HG03045 (cell line): ENCODE results near the gene LYZL6.
"Not testable (repeated sequence)": the region's sequence is repeated elsewhere in the genome, so short reads cannot be mapped to it uniquely, and the experiment has no call there.

Experiments used
- ATAC-seq: cut with Tn5 transposase; IDR thresholded peaks from one replicate; pipeline ENCODE4 v1.9.1; 2021; ENCODE audit warnings: mild to moderate bottlenecking, moderate library complexity; ENCODE audit not compliant: unreplicated experiment

LYZL6 gene

DNA sequence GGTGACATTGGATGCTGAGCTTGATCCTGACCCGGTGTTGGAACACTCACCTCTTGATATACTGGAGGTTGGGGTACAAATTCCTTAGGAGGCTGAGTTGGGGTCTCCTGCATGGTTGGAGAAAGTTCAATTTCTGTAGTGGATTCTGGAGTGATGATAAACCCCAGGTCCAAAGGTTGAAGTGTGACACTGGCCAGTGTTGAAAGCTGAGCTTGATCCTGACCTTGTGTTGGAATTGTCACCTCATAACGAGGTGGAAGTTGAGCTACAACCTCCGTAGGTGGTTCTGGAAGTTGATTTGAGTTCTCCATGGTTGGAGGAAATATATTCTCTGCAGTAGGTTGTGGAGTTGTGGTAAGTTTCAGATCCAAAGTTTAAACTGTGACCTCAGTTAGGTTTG, 34.1 kb downstream of the LYZL6 start:
- ATAC-seq, result no peak

DNA sequence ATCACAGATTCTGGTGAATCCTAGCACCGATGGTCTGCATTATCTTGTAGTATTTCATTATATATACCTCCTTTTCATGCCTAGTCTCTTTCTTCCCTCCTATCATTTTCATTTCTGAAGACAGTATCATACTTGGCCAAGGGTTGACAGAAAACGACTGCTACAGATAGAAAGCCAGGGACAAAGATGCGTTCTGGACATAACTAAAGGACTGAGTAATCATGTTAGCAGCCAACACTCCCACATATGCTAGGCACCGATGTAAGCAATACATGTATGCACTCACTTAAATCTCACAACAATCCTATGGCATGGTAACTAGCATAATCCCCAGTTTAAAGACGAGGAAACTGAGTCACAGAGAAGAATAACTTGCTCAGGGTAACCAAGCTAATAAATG, 35.8 kb downstream of the LYZL6 start:
- no peak for ATAC-seq

DNA sequence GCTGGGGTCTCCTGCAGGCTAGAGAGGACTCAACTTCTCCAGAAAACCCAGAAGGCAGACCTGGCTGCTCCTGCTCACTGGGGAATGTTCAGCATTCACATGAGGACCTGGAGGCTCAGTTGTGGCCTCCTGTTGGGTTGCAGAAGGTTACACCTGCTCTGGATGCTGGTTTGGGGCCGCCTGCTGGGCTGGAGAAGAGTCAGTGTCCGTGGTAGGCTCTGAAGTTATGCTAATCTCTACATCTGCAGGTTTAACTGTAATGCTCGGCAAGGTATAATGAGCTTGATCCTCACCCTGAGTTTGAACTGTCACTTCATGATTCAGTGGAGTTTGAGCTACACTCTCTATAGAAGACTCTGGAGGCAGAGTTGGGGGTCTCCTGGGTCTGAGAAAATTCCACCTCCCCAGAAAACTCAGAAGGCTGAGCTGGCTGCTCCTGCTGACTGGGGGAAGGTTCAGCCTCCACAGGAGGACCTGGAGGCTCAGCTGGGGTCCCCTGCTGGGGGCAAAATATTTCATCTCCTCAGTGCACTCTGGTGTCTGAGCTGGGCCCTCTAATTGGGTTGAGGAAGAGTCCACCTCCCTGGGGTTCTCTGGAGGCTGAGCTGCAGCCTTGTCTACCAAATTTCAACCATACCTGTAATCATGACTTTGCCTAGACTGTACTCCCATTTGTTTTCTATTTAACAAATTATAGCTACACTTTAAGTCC, 36.4 kb downstream of the LYZL6 start:
- no peak for ATAC-seq

DNA sequence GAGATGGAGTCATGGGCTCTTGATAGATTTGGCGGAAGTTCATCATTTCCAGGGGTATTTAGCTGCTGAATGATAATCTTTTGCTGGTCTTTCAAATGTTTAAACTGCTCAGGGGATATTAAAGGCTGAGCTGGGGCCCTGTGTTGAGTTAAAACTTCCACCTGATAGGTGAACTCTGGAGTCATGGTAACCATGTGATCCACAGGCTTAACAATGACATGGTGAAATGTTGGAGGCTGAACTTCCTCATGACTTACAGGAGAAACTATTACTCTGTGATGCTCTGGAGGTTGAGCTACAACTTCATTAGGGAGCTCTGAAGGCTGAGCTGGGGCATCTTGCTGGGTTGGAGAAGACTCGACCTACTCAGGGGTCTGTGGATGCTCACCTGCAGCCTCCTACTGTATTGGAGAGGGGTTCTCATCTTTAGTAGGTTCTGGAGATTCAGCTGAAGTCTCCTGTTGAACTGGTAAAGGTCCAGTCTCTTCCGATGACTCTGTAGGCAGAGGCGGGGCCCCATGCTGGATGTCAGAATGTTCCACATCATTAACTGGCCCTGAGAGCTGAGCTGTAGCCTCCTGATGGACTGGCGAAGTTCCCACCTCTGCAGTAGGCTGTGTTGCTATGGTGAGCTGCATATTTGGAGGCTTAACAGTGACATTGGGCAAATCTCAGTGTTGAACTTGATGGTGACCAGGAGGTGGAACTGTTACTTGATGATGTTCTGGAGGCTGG, 37.2 kb downstream of the LYZL6 start:
- ATAC-seq, result no peak

DNA sequence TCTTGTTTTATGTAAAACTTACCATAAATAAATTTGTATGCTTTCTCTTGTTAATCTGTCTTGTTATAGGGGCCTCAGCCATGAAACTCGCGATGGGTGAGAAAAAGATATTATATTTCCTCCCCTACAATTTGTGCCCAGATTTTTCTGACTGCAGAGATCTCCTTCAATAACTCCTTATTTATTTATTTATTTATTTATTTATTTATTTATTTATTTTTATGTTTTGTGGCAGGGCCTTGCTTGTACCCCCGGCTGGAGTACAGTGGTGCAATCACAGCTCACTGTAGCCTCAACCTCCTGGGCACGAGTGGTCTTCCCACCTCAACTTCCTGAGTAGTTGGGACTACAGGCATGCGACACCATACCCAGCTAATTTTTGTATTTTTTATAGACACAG, 40.1 kb downstream of the LYZL6 start:
- no peak for ATAC-seq

DNA sequence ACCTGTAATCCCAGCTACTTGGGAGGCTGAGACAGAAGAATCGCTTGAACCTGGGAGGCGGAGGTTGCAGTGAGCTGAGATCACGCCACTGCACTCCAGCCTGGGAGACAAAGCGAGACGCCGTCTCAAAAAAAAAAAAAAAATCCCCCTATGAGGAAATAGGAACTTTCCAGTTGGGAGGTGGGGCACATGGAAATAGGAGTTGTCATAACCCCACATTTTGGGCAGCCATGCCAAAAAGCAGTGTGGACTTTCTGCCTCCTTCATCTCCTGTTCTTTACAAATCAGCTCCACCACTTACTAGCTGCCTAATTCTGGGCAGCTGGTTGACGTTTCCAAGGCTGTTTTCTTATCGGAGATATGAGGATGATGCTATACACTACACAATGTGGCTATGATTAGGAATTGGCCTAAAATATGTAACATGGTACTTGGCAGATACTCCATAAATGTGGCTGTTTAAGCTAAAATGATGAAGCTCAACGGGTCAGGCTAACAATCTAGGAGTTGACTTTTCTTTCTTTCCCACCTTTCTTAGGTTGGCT, 41.8 kb downstream of the LYZL6 start:
- no peak for ATAC-seq

DNA sequence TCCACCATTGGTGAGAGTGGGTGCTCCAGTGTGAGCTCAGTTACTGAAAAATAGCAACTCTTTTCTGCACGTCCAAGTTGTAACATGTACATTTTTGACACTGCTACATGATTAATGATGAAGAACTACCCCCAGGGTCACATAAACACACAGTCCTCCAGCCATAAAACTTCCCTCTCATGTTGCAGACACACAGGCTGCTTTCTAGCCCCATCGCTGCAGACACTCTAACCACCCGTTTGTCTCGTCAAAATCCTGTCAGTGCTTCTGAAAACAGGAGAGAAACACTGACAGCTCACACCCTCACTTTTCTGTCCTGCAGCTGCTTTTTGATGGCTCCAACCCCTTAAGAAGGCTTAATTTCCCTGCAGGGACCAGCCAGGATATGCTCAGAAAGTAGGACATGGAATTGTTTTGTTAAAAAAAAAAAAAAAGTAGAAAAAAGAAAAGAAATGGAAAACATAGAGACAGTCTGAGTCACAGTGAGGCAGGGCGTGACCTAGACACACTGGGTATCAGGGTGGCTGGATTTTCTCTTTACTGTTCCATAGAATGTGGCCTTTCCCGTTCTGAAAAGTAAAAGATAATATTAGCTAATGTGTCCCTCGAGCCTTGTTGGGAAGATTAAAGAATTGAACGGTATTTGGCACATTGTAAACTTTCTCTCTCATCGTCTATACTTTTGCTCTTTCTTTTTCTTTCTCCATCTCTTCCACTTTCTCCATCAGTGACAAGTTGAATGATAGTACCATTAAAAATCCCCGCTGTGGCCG, 42.6 kb downstream of the LYZL6 start:
- ATAC-seq, result no peak

DNA sequence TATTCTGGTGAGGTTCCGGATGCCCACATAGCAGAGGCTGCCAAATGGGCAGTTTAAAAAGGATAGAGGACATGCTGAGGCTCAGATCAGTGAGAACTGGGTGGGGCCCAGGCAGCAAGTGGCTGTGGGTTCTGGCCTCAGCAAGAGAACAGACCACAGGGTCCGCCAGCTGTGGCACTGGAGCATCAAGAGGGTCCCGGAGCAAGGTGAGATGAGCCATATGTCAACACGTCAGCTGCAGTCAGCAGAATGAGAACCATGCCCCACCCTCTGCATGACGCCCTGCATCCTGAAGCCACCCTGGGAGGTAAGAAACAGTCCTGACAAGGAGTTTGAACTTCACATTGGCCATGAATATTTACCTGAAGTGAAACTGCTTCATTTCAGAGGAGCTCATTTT, 43.2 kb downstream of the LYZL6 start:
- ATAC-seq, result no peak

DNA sequence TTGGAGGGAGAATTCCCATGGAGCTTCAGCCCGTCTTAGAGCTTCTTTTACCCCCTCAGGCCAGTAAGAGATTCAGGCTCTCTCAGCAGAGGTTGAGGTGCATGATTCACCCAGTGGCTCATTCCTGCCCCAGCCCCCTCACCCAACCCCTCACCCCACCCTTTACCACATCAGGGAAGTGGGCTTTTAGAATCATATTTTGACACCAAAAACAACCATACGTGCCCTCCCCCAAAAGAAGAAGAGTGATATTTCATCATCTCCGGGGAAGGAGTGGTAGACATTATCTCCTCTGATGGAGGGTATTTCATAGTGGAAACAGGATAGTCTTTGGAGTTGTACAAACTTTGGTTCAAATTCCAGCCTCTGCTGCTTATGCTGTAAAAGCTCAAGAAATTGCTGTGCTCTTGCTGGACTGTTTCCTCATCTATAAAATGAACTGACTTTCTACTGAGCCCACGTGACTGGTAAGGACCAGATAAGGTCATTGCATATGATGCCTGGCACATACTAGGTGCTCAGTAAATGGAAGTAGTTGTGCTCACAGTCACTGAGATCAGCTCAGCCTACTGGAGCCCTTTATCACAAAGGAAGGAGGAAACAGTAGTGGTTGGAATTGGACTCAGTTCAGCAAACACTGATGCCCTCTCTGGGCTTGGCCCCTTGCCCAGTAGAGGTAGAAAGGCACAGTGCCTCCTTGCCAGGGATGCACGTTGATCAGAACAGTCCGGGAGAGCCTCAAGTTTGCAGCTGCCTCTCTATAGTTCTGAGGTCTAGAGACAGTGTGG, 45.0 kb downstream of the LYZL6 start:
- no peak for ATAC-seq

DNA sequence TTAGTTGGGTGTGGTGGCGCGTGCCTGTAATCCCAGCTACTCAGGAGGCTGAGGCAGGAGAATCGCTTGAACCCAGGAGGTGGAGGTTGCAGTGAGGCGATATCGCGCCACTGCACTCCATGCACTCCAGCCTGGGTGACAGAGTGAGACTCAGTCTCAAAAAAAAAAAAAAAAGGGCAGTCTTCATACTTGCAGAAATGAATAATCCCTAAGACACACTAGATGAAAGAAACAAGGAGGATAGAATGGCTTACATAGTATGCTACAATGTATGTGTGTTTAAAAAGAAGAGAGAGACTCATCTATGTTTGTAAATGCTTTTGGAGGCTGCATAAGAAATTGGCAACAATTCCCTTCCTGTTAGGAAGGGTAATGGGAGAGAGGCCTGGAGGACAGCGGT, 45.7 kb downstream of the LYZL6 start:
- not testable (repeated sequence) for ATAC-seq

DNA sequence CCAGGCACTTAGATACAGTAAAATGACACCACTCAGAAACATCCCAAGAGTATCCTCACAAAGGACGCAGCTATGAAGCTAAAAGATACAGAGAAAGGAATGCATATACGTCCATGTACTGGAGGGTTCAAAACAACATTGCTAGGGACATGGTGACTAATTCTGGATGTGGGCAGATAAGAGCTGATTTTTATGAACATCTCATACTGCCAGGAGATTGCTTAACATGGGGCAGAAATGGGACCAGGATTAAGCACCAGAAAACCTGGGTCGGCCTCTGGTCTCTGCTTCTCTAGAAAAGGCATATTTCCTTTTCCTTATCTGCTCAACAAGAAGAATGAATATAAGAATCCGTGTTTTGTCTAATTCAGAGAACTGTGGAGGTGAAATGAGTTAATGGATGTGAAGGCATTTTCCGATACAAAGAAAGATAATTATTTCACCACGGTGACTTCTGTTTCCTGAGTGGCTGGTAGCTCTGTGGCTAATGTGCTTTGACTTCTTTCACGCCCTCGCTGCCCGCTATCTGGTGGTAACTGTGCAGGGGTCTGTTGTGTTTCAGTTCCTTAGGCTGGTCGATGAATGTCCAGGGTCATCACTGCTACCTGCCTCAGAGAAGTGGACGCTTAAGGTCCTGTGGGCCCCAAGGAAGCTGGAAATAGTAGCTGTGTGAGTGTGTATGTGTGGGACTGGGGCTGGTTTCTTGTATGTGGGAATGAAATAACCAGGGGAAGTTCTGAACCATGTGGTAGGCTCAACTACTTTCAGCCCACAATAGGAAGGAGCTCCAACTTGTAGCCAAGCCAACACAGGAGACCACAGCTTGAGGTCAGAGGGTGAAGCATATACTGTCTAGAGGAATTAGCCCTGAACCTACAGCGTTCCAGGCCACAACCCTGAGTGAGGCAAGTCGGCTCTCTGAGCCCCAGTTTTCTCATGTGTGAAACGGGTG, 47.6 kb downstream of the LYZL6 start:
- no peak for ATAC-seq

DNA sequence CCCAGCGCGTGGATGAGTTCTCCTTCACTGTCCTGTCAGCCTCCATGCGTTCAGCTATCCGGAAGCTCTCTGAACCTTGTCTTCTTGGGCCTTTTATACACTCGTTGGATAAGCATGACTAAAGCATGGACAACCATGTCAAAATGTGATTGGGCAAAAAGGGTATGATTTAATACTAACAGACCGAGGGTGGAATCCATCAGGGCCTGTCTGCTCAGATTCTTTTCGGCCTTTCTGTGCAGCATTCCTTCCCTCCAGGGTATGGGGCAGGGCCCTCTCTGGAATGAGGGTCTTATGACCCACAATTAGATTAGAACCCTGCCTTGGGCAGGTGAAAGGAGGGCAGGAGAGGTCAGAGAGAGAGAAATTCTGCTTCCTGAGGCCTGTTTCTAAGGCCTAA, 49.3 kb downstream of the LYZL6 start:
- ATAC-seq, result no peak

DNA sequence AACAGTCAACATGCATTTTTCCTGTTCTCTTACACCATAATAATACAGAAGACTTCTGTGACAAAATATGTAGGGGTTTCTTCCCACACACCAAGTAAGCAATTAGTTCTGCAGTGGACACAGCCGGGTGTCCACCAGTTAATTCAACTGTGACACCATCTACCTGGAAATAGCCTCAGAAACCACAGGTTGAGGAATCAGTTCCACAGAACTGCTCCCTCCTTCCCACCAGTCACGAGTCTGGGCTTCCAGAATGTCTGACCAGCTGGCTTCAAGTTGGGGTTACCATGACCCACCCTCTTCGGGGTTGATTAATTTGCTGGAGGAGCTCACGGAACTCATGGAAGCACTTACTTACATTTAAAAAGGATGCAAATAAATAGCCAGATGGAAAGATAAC, 49.8 kb downstream of the LYZL6 start:
- no peak for ATAC-seq

DNA sequence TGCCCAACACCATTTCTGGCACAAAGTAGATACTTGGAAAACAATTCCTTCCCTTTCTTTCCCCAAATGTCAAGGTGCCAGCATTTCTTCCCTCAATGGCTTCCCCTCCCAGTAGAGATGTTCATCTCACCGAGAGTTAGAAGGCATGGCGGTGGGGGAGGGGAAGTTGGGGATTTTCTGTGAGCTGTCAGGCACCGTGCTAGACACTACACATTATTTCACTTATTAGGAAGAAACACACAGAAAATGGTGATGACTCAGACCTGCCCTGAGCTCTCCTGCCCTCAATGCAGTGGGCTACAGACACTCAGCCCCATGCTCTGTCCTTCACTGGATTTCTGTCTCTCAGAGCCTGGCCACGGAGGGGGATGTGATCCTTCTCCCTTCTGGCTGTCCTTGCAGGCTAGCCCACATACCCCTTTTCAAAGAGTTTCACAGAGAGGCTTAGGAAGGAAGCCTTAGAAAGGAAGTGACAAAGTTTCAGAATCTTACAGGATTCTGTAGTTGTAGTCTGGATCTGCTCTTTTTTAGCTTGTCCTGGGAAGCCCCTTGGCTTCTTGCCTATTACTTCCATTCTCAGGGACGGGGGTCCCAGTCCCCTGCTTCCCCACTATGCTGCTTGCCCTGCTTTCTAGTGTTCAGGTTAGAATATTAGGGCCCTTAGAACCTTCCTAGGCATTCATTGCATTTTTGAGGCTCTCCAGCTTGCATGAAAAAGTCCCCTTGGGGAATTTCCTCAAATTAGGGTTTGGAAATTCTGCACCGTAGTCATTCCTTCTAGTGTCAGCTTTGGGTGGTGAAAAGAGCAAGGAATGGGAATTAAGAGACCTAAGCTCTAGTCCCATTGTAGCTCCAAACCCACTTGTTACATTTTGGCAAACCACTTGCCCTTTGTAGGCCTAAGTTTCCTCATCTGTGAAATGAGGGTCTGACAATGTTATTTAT, 51.1 kb downstream of the LYZL6 start:
- no peak for ATAC-seq

DNA sequence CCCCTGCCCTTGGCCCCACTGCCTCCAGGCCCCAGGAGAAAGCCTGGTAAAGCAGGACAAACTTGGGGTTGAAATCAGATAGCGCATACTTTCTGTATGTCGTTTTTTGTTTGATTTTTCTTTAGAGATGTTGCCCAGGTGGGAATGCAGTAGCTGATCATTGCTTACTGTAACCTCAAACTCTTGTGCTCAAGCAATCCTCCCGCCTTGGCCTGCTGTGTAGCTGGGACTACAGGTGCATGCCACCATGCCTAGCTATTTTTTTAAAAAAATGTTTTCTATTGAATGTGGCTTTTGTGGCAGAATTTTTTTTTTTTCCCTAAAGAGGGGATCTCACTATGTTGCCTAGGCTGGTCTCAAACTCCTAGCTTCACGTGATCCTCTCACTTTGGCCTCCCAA, 52.2 kb downstream of the LYZL6 start:
- no peak for ATAC-seq

DNA sequence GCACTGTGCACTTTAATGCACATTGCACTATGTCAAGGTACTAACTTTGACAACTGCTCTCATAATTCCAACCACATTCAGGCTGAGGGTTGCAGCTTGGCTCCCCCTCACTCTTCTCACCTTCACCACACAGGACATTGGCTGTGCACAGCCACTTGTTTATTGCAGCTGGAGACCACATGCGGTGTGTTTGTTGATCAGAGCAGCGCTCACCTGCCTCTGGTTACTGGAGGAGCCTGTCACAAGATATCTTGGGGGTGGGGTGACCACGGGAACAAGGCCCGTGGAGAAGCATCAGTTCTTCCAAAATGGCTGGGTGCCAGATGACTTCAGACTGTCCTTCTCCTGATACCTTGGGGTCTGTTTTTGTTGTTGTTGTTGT, 52.7 kb downstream of the LYZL6 start:
- ATAC-seq, result no peak

DNA sequence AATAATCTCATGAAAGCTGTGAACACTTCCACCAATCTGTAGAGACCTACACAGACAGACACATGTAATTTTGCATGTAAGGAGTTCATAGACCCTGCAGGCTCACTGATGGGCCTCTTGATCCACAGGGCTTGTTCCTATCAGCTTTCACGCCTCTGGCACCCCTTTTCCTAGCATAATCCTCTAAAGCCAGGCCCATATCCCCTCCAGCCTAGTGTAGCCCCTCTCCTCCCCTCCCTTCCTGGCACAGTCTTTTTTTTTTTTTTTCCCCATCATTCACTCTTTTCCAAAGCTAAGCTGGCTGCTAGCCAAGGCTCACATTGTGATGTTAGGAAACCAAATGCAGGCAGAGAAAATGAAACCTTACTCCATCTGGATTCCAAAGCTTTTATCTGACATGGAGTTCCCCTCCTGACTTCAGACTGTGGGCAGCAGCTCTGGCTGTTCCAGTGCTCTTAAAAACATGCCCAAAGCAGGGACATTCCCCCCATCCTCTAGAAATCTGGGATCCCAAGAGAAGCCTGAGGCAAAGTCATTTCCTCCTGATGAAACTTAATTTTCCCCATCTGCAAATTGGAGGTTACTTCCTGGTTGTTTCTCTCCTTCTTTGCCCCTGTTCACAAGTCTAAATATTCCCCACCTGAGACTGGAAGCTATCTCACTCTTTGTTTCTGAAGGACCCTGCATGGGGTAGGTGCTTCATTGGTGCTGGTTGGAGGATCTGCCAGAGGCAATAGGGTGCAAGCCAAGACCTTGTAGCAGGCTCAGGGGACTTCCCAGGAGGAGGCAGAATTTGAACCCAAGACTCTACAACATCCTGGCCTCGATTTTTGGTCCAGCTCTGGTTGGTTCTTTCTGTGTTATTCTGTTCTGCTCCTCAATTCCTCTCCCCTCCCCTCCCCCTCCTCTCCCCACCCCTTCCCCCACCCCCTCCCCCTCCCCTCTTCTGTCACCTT, 53.4 kb downstream of the LYZL6 start:
- no peak for ATAC-seq

DNA sequence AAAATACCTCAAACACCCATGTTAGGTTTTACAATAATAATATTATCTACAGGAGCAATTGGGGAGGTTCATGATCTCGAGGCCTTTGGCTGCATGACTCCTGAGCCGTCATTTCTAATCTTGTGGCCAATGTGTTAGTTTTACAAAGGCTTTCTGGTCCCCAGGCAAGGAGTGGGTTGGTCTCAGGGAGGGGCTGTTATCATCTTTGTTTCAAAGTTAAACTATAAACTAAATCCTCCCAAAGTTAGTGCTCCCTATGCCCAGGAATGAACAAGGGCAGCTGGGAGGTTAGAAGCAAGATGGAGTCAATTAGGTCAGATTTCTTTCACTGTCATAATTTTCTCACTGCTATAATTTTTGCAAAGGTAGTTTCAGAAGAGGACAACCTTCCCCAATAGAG, 54.3 kb downstream of the LYZL6 start:
- no peak for ATAC-seq
